HG03108 (cell line): Measurements from ENCODE around the gene PAFAH2.
"Not testable (repeated sequence)": the region's sequence is repeated elsewhere in the genome, so short reads cannot be mapped to it uniquely, and the experiment has no call there.

Source experiments
- ATAC-seq: cut with Tn5 transposase; IDR thresholded peaks from one replicate; pipeline ENCODE4 v1.9.1; 2021; ENCODE audit warnings: moderate library complexity; ENCODE audit not compliant: unreplicated experiment

Gene PAFAH2

DNA sequence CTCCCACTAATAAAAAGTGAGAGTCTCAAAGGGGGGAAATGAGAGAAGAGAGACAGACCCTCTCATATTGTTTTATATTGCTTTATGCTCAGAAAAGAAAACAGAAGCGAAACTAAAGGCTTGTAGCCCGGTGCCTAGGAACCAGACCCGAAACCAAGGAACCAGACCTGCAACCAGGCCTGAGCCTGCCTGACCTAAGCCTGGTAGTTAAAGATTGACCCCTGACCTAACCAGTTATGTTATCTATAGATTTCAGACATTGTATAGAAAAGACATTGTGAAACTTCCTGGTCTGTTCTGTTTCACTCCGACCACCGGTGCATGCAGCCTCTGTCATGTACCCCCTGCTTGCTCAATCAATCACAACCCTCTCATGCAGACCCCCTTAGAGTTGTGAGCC, 54.4 kb downstream of the PAFAH2 start:
- ATAC-seq = not testable (repeated sequence)

DNA sequence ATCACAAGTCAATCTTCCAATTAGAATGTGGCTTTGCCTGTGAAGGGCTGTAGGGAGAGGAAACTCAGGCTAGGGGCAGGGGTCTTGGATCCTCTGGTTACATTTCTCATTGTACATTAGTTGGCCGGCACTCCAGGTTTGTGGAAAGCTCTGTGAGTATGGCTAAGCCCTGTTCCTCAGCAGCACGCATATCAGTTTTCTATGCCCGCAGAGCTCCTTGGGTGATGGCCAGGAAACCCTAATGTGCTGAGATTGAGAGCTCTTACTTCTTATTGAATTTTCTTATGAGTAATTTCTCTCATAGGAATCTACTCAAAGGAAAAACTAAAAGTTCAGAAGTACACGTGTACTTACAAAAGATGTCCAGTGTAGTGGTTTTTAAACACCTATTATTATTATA, 60.9 kb downstream of the PAFAH2 start:
- ATAC-seq = no peak

DNA sequence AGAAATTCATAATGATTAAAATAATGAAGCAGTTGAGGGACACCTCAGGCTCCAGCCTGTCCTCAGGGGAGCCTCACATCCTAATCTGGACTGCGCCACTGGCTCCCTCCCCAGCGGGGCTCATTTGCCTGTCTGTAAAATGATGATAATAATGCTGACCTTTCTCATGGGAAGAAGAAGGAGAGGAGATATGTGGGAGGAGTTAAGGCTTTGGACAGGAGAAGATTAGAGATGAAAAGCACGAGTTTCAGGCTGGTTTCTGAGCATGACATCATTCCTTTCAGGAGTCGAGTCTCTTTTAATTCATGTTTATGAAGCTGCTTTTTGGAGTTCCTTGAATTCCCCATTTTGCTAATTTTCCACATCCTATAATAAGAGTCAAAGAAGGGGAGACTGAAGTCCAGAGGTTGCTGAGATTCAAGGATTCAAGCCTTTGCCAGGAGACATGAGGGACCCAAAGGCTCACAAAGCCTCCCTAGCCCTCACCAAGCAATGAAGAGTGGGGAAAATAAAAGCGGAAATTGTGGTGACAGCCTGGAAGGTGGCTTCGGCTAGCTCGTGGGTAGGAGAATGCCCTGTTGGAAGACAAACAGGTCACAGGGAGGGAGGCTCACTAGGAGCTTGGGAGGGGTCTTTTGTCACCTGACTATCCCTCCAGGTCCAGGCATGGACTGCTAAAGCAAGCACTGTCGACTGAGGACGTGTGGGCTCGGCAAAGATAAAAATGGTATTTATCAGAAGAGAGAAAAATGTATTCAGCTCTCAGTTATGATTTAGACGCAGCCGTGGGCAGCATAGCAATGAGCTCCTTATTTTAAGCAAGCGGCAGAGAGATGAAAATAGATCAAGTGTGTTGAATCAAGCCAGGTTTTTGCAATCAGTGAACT, 64.1 kb downstream of the PAFAH2 start:
- ATAC-seq = no peak

DNA sequence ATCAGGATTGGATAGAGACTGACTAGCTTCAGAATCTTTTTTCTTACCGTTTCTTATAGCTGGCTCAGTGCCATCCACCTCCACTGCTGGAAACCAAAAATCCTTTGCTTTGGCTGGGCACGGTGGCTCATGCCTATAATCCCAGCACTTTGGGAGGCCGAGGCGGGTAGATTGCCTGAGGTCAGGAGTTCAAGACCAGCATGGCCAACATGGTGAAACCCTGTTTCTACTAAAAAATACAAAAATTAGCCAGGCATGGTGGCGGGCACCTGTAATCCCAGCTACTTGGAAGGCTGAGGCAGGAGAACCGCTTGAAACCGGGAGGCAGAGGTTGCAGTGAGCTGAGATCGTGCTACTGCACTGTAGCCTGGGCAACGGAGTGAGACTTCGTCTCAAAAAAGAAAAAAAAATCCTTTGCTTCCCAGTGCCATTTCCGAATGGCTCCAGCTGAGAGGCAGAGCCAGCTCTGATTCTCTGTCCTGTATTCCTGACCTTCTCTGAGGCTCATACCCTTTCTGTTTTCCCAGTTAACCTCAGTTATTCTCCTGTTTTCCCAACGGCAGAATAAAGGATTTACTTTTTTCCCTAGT, 65.0 kb downstream of the PAFAH2 start:
- not testable (repeated sequence) for ATAC-seq

DNA sequence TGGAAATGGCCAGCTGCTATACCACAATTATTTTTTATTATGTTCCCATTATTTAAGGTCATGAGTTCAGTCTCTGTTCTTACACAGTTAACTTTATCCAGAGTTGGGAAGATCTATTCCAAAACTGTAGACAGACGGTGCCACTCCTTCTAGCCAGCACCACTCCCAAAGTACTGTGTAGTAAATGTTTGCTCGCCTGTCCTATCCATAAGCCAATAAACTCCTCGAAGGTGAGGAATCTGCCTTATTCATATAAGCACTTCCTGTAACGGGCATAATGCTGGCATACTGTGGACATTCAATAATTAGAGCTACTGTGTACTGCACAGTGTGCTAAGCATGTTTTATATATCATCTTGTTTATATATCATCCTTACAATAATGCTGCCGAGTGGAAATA, 65.5 kb downstream of the PAFAH2 start:
- no peak for ATAC-seq

DNA sequence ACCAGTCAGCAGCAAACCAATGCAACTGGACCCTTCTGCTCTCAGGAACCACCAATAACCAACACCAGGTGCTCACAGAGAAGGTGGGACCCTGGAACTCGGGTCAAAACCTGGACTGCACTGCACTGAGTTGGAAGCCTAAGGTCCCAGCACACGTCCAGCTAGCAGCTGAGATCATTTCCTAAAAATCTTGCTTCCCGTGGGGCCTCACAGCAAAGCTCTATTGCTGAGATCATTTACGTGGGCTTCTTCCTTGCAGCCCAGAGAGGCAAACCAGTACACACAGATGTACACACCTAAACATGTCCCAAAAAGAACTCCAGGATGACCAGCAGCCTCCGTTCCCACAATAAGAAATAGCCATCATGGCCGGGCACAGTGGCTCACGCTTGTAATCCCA, 68.8 kb downstream of the PAFAH2 start:
- no peak for ATAC-seq

DNA sequence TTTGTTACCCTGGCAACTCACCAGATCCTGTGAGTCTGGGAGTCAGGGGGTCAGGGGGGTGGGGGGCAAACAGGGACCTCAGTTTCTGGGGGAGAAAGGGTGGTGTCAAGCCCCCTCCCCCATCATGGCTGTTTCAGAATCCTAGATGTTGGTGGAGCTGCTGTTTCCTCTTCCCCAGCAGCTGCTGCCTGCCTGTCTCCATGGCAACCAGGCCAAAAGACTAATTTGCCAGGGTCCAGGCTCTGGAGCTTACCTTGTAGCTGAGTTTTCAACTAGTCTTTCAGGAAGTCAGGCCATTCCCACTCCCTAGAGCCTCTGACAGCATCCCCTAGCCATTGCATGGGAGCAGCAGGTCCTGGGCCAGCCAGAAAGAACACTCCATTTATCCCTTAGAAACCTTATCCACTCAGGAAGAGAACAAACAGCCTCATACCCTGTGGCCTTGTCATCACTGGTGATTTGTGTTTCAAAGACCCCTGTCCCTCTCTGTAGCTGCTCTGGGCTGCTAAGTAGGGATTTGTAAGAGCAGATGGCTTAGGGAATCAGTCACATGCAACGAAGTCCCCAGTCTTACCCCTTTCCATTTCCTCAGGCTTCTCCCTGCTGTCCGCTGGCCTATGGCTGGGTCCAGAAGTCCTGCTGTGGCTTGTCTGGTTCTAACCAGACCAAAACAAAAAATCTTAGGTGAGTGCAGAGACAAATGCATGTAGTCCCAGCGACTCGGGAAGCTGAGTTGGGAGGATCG, 70.2 kb downstream of the PAFAH2 start:
- ATAC-seq = no peak

DNA sequence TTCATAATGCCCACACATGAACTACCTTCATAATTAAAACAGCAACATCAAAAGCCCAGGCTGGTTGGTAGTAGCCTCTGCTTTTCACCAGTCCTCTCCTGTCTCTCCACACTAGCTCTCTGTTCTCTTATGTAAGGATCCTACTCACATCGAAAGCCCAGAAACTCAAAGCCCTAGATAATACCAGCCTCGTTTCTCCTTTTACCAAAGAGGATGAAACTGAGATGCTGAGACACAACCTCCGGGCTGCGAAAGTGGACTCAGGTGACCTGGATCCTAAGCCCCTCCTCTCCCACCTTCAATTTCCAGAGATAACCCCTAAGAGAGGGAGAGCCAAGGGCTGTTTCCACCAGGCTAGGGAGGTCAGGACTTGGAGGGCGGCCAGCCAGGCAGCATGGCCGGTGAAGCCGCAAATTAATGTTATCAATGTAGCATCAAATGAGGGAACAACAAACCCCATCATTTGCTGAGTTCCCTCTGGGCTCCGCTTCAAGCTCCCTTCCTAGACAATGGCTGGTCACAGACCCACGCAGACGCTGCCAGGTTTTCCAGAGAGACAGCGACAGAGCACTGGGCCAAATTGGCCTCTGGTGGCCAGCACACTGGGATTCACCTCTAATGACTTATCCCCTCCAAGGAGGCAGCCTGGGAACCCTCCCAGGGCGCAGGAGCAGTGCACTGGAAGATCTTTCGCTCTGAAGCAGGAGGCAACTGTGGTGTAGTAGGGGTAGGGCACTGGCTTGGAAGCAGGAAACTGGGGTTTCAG, 70.9 kb downstream of the PAFAH2 start:
- no peak for ATAC-seq

DNA sequence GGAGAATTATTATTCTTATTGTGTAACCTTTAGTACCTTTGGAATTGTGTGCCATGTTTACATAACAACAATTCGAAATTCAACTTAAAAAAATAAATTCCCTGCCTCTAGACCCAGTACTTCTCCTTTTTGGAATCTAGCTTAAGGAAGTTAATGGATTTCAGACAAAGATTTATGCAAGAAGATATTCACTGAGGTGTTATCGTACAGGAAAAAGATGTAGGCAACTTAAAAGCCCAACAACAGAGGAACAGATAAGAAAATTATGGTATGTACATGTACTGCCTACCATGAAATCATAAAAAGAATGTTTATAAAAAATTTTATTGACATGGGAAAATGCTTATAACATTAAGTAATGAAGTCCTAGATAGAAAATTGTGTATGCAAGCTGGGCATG, 73.4 kb downstream of the PAFAH2 start:
- no peak for ATAC-seq

DNA sequence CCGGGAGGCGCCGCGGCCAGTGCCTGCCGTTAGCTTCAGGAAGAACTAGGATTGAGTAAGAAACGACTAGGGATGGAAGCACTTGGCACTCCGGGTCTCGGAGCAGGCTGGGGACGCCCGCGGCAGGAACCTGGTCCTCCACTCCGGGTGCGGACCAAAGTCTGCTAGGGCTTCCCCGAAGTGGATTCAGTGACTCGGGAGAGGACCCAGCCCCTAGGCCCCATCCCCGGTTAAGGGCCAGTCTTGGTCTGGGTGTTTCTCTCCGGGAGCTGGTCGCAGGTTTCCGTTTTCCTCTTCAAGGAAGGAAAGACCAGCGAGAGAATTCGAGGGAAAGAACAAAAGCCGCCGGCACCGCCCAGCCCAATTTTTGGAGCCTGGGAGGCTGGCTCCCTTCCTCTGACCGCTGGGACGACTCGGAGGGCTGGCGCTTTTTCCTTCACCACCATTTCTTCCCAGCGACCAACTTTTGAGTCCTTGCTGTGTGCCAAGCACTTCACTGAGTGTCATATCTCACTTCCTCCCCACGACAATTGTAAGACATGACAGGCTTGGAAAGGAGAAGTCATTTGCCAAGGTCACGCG, 74.8 kb downstream of the PAFAH2 start:
- no peak for ATAC-seq

DNA sequence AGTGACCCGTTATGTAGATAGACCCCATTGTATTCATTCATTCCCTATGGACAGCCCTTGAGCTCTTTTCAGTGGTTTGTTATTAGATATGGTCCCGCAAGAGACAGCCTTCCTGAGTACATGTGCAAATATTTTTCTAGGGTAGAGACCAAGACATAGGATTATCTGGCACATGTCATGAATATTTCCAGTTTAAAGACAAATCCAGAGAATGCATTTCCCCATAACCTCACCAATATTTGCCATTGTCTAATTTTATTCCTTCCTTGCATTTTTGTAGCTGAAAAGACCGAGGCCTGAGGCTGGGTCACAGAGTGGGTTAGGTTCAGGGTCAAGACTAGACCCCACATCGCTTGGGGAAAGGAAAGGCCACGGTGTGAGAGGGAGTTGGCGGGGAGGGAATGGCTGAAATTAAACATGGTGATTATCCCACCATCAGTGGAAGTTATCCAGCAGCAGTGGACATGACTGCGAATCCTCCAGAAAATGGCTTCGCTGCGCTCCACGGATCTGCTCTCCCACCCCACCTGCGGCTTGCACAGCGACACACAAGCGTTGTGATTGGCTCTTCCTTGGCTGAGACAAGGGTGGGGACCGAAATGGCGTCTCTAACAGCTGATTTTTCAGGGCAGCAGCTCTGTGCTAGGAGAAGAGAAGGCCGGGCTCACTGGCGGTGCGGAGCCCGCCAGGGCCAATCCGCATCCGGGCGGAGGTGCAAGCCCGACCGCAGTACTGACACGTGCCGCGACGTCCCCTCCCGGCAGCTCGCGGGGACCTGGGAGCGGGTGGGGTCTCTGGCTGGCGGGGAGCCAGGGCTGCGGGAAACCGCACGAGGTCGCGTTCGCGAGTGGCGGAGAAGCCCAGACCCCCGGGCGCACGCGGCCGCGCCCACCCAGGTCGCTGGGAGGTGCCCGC, 75.5 kb downstream of the PAFAH2 start:
- ATAC-seq = no peak

DNA sequence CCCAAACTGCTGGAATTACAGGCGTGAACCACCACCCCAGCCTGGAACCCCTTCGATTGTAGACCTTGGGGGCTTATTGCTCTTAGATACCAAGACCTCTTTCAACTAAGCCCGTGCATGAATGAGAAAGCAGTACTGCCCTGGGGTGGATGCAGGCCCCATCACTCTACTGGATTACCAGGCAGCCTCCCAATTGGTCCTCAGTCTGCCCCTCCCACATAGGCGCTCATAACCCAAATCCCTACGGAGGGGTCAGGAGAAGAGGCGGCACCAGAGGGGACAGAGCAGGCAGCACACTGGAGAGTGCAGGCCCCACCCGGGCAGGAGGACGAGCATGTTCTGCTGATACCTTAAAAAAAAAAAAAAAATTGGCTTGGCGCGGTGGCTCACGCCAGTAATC, 79.2 kb downstream of the PAFAH2 start:
- ATAC-seq = no peak

DNA sequence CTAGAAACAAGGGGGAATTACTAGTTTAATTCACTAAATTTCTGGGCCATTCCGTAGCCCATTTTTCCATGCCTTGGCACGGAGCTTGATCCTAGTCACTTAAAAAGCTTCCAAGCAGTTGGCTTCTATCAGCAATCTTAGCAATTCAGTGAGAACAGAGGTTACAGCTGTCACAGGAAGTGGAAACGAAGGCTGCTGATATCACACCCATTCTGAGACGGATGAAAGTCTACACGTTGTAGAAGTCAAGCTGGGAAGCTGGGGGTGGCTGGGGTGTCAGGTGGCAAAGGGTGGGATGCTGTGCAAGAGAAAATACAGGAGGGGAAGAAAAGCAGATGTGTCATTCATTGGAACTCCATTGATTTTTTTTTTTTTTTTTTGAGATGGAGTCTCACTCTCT, 79.9 kb downstream of the PAFAH2 start:
- ATAC-seq = no peak

DNA sequence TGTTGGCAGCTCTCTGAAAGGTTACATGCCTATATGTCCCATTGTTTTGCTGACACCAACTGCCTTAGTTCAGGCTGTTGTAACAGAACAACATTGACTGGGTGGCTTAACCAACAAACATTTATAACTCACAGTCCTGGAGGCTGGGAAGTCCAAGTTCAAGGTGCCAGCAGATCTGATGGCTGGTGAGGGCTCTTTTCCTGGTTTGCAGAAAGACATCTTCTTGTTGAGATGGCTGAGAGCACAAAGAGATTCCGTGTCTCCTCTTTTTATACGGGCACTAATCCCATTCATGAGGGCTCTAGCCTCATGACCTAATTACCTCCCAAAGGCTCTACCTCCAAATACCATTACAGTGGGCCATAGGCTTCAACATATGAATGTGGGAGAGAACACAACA, 81.4 kb downstream of the PAFAH2 start:
- ATAC-seq = no peak

DNA sequence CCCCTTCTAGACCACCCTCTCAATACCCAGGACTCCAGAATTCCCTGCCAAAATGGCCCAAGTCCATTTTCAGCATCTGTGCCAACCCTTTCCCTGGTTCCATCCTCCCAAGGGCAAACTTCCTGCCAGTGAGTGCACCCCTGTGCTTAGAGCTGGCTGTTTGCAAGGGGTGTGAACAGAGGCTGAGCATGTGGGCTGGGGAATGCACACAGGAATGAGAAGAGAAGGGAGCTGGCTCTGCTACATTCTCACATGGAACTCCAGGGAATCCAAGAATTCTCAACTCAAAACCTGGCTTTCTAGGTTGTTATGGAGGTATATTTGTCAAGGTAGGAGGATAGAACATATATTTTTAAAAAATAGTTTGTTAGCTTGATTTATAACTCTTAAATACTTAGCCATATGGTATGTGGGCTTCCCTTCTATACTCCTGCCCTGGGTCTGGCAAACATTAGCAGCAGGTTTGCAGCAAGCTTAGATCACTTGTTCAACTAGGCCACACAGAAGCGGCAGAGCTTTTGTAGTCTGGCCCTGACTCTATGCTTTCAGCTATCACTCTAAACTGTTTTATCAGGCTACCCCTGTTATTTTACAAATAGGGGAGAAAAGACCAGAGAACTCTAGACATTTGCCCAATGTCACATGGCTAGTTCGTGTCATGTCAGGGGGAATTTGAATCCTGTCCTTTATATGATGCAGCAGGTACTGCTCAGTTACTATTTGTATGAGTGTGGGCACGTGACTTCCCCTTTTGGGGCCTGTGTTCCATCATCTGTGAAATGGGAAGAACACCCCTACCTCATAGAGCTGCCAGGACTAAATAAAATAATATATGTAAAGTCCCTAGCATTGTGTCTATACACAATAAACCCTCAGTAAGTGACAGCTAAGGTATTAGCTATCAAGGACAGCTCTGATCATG, 83.5 kb downstream of the PAFAH2 start:
- no peak for ATAC-seq

DNA sequence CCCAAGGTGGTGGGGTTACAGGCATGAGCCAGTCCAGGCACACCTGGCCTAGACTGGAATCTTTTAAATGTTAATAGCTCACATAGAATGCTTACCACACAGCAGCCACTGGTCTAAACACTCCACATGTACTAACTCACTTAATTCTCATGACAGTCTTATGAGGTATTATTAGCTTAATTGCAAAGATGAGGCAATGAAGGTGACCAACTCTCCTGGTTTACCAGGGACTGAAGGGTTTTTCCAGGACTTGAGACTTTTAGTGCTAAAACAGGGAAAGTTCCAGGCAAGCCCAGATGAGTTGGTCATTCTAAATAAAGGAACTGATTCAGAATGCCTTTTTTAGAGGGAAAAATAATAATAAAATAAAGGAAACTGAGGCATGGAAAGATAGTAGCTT, 84.7 kb downstream of the PAFAH2 start:
- ATAC-seq = no peak

DNA sequence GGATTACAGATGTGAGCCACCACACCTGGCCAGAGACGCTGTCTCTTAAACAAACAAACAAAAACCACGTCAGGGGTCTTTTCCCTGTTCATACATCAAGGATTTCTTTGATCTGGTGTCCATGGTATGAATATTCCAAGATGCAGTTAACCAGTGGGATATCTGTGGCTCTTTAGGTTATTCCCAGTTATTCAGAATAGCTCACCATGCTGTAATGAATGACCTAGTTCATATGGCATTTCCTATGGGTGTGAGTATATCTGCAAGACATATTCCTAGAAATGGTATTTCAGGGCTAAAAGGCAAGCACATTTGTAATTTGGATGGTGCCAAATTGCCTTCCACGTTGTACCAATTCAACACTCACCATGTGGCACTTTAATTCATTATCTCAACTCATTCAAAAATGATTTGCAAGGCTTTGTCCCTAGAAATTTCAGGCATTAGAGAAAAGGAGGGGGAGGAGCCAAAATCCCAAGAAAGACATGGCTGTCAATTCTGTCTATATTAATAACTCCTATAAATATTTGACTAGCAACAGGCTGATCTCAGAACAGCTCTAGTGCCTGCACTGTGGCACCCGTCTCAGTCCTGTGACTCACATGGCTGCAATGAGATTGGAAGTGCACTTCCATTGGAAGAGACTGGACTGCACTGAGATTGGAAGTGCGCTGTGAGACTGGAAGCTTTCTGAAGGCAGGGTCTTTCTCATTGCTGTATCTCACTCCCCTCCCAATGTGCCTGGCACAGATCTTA, 85.6 kb downstream of the PAFAH2 start:
- ATAC-seq = no peak

DNA sequence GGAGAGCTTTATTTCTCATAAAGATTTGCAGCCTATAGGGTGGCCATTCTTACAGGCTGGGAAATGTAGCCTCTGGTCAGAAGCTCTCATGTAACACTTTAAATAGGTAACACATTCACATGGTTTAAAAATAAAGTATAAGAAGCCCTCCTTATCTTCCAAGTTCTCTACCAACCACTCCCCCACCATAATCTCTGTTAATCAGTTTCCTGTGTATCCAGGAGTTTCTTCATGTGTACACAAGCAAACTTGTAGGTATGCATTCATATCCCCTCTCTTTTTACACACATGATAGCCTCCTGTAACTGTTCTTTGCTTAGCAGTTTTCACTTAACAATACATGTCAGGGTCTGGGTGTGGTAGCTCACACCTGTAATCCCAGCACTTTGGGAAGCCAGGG, 86.7 kb downstream of the PAFAH2 start:
- ATAC-seq = no peak
